Psoas muscle (tissue), 8 donors: ENCODE results near the gene CNPY4. TPM values are rescaled to one million over a fixed set of nuclear protein-coding genes. Genes with fewer than 3 reads are reported as not detected.

Experiments
- ATAC-seq, 4 donors: fragments of 200-7000 bp; cut with Tn5 transposase; one replicate each; pipeline ENCODE4 v1.9.1; 2020; ENCODE audit warnings: moderate library complexity in 3 of 4, mild to moderate bottlenecking in 2 of 4
- DNase-seq, 2 donors: peaks; one replicate each; pipeline ENCODE4 v3.0.0-alpha.2; 2020
- H3K27ac ChIP-seq: fragments of 200-600 bp; one replicate; pipeline ENCODE4 v1.8.0; 2022
- H3K27me3 ChIP-seq, 3 donors: fragments of 200-600 bp in 1 of 3; one replicate each; pipeline versions ENCODE4 v1.6.1 to v1.8.0; 2013 to 2022; ENCODE audit warnings: low read length in 2 of 3, mild to moderate bottlenecking in 2 of 3, moderate library complexity in 1 of 3; ENCODE audit not compliant: insufficient read depth in 3 of 3
- H3K36me3 ChIP-seq, 2 donors: fragments of 200-600 bp in 1 of 2; one replicate each; pipeline versions ENCODE4 v1.6.1 to v1.8.0; 2013 to 2022; ENCODE audit warnings: low read depth in 1 of 2, mild to moderate bottlenecking in 1 of 2, moderate library complexity in 1 of 2; ENCODE audit not compliant: insufficient read depth in 1 of 2
- H3K4me1 ChIP-seq: fragments of 200-600 bp; one replicate; pipeline ENCODE4 v1.8.0; 2022
- H3K4me3 ChIP-seq: fragments of 200-600 bp; one replicate; pipeline ENCODE4 v1.8.0; 2022; ENCODE audit warnings: mild to moderate bottlenecking
- H3K9me3 ChIP-seq: fragments of 200-600 bp; one replicate; pipeline ENCODE4 v1.8.0; 2022
- WGBS, 3 donors: extraction: QIAGEN DNeasy Blood & Tissue Kit; methylation state at CpG; one replicate each; pipeline versions ENCODE4 v1.1.6 to v1.1.7; 2013; 5-methylcytosine and 5-hydroxymethylcytosine counted together
- intact Hi-C, 2 donors: fragments of 100-400 bp; cut with DNase I; formaldehyde crosslinking; loops; one replicate each; pipeline versions ENCODE4 v1.11.0 to v1.14.2; 2022
- polyA plus RNA-seq, 3 donors: library from polyadenylated mRNA; stranded (reverse); fragments of 200-250 nt; gene quantifications; one replicate each; pipeline ENCODE4 v1.2.3, GENCODE V29; 2013
- total RNA-seq, 4 donors: library from RNA; stranded (reverse); fragmentation: NEBNext Ultra II Directional in 2 of 4; extraction: Animal tissue kit (Norgen Biotek cat#: 25700) in 2 of 4; gene quantifications; one replicate each; pipeline versions ENCODE4 v1.2.1 to v1.2.4, GENCODE V29; 2021 to 2023
- TF ChIP-seq, protein P1 (sequence below): fragments of 200-600 bp; IDR thresholded peaks from one replicate; pipeline ENCODE4 v1.8.0; 2022; ENCODE audit warnings: antibody characterized with exemption
- donor health status: healthy with polysubstance abuse.
- donor health status: DM: no; HTN: no; CAD: no; lungs with moderate emphysema.
- donor health status: Bipolar disorder and iron deficiency.
- donor health status: healthy.
- donor health status: DM: yes; HTN: yes; CAD: no.
- donor health status: DM: no; HTN: no; CAD: no.
- donor health status: DM: no; HTN: no; CAD: no.
- donor health status: DM: yes; HTN: yes; CAD: no.

Gene CNPY4
- total and polyA plus RNA-seq, 7 donors, result 2.2 to 7.0 (median 2.9) TPM

DNA sequence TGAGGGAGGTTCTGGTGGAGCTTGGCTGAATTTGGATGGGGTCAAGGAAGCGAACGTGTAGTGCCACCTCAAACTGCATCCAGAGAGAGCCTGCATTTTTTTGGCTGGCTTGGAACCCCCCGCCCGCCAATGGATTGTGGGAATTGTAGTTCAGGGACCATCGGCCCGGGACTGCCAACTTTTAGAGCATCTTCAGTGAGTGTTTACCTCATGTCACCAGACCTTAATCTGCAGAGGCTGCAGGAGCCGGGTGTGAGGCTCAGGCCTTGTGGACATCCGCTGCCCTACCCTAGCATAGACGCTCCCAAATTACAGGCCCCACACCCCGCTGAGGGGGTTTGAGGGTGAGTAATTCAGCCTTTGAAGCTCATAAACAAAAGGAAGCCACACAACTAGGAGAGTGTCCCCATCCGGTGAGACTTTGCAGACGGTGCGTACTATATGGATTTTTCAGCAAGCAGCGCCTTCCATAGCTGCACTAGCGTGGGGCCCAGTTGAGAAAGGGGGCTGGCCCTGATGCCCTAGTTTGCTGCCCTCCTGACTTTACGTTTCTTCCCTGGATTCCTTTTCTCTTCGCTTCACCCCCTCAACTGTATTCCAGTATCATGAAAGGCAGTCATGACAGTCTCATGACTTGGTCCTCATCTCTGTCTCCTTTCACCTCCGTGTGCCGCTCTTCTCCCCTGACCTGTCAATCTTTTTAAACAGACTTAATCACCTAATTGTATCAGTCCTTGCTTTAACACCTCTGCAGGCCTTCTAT, 717 bp downstream of the CNPY4 start:
- ATAC-seq, result peak; percentile 67 to 81 (median 68)
- intact Hi-C loops, result loop anchor here in 1 of 2 donors (1.0 kb wide), 1 partner anchor 19 kb away; the partner anchor contains the start of genes AP4M1 and MCM7
- WGBS, 3 donors, result 15 to 19% (median 15%) methylated on average over 19 of the region's 19 CpGs

DNA sequence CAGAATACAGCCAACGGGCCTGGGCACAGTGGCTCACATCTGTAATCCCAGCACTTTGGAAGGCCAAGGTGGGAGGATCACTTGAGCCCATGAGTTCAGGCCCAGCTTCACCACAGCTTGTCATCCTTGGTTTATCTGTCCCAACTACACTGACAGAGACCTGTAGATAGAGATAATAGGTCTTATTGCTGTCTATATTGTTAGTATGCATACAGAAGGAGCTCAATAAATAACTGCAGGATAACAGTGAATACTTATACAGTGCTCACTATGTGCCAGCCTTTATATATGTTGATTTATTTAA, 1.3 kb downstream of the CNPY4 start:
- Histone ChIP-seq H3K4me3 (peak overlapping the region; percentile 84), H3K4me1 (peaks cover 19% of the 10 kb centered on the region), H3K27me3 (no peaks in the 10 kb centered on the region), H3K27ac (peak overlapping the region; percentile 91), H3K36me3 (peaks cover 0 to 5% of the 10 kb centered on the region in 2 donors), H3K9me3 (no peaks in the 10 kb centered on the region)
- intact Hi-C loops, result no loop called here
- 7 to 33% (median 10%) methylated on average over 1 of the region's 1 CpG for WGBS, 3 donors
- TF ChIP-seq, protein P1, sequence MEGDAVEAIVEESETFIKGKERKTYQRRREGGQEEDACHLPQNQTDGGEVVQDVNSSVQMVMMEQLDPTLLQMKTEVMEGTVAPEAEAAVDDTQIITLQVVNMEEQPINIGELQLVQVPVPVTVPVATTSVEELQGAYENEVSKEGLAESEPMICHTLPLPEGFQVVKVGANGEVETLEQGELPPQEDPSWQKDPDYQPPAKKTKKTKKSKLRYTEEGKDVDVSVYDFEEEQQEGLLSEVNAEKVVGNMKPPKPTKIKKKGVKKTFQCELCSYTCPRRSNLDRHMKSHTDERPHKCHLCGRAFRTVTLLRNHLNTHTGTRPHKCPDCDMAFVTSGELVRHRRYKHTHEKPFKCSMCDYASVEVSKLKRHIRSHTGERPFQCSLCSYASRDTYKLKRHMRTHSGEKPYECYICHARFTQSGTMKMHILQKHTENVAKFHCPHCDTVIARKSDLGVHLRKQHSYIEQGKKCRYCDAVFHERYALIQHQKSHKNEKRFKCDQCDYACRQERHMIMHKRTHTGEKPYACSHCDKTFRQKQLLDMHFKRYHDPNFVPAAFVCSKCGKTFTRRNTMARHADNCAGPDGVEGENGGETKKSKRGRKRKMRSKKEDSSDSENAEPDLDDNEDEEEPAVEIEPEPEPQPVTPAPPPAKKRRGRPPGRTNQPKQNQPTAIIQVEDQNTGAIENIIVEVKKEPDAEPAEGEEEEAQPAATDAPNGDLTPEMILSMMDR, result no peak
- no peak for DNase-seq
- ATAC-seq, result no peak

More for the DNA sequence above, 717 bp downstream of the CNPY4 start:
- DNase-seq, result peak; percentile 68 to 80
- Histone ChIP-seq H3K36me3 (peaks cover 0 to 5% of the 10 kb centered on the region in 2 donors), H3K27me3 (no peaks in the 10 kb centered on the region), H3K27ac (peak overlapping the region; percentile 91), H3K4me1 (peaks cover 16% of the 10 kb centered on the region), H3K9me3 (no peaks in the 10 kb centered on the region), H3K4me3 (peak overlapping the region; percentile 84)
- TF ChIP-seq, protein P1, result no peak

DNA sequence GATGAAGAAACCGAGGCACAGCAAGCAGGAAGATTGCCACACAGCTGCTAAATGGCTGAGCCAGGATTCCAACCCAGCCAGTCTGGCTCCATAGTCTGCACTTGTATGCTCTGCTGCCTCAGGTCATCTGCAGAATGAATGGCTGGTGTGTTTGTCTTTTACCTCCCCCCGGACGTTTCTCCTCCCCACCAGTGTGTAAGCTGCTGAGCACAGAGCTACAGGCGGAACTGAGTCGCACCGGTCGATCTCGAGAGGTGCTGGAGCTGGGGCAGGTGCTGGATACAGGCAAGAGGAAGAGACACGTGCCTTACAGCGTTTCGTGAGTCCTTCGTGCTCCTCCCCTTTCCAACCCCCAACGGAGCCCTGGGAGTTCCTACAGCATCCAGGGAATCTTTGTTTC, 2.6 kb downstream of the CNPY4 start:
- H3K27me3 ChIP-seq, result no peaks in the 10 kb centered on the region
- H3K27ac ChIP-seq, result no peak overlapping the region
- WGBS, 3 donors, result 70 to 75% (median 70%) methylated on average over 13 of the region's 13 CpGs
- peaks cover 26% of the 10 kb centered on the region for H3K4me1 ChIP-seq
- intact Hi-C loops, result no loop called here
- H3K36me3 ChIP-seq, result peaks cover 0 to 5% of the 10 kb centered on the region in 2 donors
- no peak overlapping the region for H3K4me3 ChIP-seq
- no peak for DNase-seq
- TF ChIP-seq, protein P1, result no peak
- no peak for ATAC-seq
- no peaks in the 10 kb centered on the region for H3K9me3 ChIP-seq

- Histone ChIP-seq H3K27me3 (no peaks in the 10 kb centered on the region), H3K4me3 (no peak overlapping the region), H3K36me3 (peaks cover 0 to 5% of the 10 kb centered on the region in 2 donors), H3K27ac (no peak overlapping the region), H3K9me3 (no peaks in the 10 kb centered on the region), H3K4me1 (peaks cover 26% of the 10 kb centered on the region)
- TF ChIP-seq, protein P1, result no peak
- WGBS, 3 donors, result 85 to 90% (median 88%) methylated on average over 1 of the region's 1 CpG
- intact Hi-C loops, result no loop called here
- no peak for ATAC-seq
- DNase-seq, result no peak
Observed at GRCh38 chr7:100122568-100122967, 3.1 kb downstream of the CNPY4 start.
